ENCODE results near the gene NFIC. TPM values are rescaled to one million over a fixed set of nuclear protein-coding genes. Genes with fewer than 3 reads are reported as not detected.

Gene NFIC
- total RNA-seq, 6 donors from 2014 or later: 96.1 to 175 (median 154) TPM

GRCh38 chr19:3320853-3321252 lies 45.5 kb upstream of the NFIC start:
- no peaks in the 10 kb centered on the region for H3K4me1 ChIP-seq
- WGBS, 2 donors: 64% methylated on average over 8 of the region's 8 CpGs
- no peak overlapping the region for H3K27ac ChIP-seq
- no peaks in the 10 kb centered on the region for H3K9me3 ChIP-seq
- DNase-seq (no peak), ATAC-seq (ENCODE audit: low FRiP score in 2 of 2) (no peak)
- H3K4me3 ChIP-seq: no peak overlapping the region
- TF ChIP-seq POLR2AphosphoS5 (IDR thresholded peaks at IDR 0.05): no peak
- no peak for TF ChIP-seq CTCF (IDR thresholded peaks at IDR 0.05)
- no peak for TF ChIP-seq EP300 (IDR thresholded peaks at IDR 0.05)
- TF ChIP-seq POLR2A (IDR thresholded peaks at IDR 0.05): no peak
- no peaks in the 10 kb centered on the region for H3K27me3 ChIP-seq
- H3K36me3 ChIP-seq: no peaks in the 10 kb centered on the region

- no peak overlapping the region for H3K27ac ChIP-seq
- DNase-seq (no peak), ATAC-seq (ENCODE audit: low FRiP score in 2 of 2) (no peak)
- no peaks in the 10 kb centered on the region for H3K9me3 ChIP-seq
- WGBS, 2 donors: 63 to 69% methylated on average over 6 of the region's 6 CpGs
- no peak overlapping the region for H3K4me3 ChIP-seq
- no peaks in the 10 kb centered on the region for H3K36me3 ChIP-seq
- no peaks in the 10 kb centered on the region for H3K4me1 ChIP-seq
- H3K27me3 ChIP-seq: no peaks in the 10 kb centered on the region
- TF ChIP-seq CTCF (IDR thresholded peaks at IDR 0.05) (no peak), POLR2A (IDR thresholded peaks at IDR 0.05) (no peak), EP300 (IDR thresholded peaks at IDR 0.05) (no peak), POLR2AphosphoS5 (IDR thresholded peaks at IDR 0.05) (no peak)
Measured at GRCh38 chr19:3321696-3322095, 44.7 kb upstream of the NFIC start.

- Histone ChIP-seq H3K4me1 (peaks cover 0 to 3% (median 0%) of the 10 kb centered on the region in 4 donors), H3K4me3 (no peak overlapping the region), H3K36me3 (no peaks in the 10 kb centered on the region), H3K9me3 (no peaks in the 10 kb centered on the region), H3K27me3 (no peaks in the 10 kb centered on the region), H3K27ac (no peak overlapping the region)
- ATAC-seq (ENCODE audit: low FRiP score in 2 of 2) (no peak), DNase-seq (no peak)
- WGBS, 2 donors: 84 to 87% methylated on average over 6 of the region's 6 CpGs
- TF ChIP-seq POLR2A (IDR thresholded peaks at IDR 0.05) (no peak), POLR2AphosphoS5 (IDR thresholded peaks at IDR 0.05) (no peak), CTCF (IDR thresholded peaks at IDR 0.05) (no peak), EP300 (IDR thresholded peaks at IDR 0.05) (no peak)
Measured at GRCh38 chr19:3322199-3322978, 44.0 kb upstream of the NFIC start.

GRCh38 chr19:3323026-3323425 lies 43.4 kb upstream of the NFIC start:
- Histone ChIP-seq H3K27ac (no peak overlapping the region), H3K27me3 (no peaks in the 10 kb centered on the region), H3K36me3 (no peaks in the 10 kb centered on the region), H3K9me3 (no peaks in the 10 kb centered on the region), H3K4me3 (no peak overlapping the region), H3K4me1 (peaks cover 0 to 6% (median 0%) of the 10 kb centered on the region in 4 donors)
- WGBS, 2 donors: 75% methylated on average over 2 of the region's 2 CpGs; no CpG with 5 or more reads in 1 of the 2 donors
- DNase-seq: no peak
- TF ChIP-seq CTCF (IDR thresholded peaks at IDR 0.05) (no peak), EP300 (IDR thresholded peaks at IDR 0.05) (no peak), POLR2AphosphoS5 (IDR thresholded peaks at IDR 0.05) (no peak), POLR2A (IDR thresholded peaks at IDR 0.05) (no peak)
- no peak for ATAC-seq (ENCODE audit: low FRiP score in 2 of 2)

- no peaks in the 10 kb centered on the region for H3K27me3 ChIP-seq
- no peak for ATAC-seq (ENCODE audit: low FRiP score in 2 of 2)
- no peak overlapping the region for H3K4me3 ChIP-seq
- no peak overlapping the region for H3K27ac ChIP-seq
- H3K9me3 ChIP-seq: no peaks in the 10 kb centered on the region
- WGBS, 2 donors: 43 to 56% methylated on average over 2 of the region's 2 CpGs
- DNase-seq: no peak
- peaks cover 0 to 6% (median 0%) of the 10 kb centered on the region in 4 donors for H3K4me1 ChIP-seq
- H3K36me3 ChIP-seq: no peaks in the 10 kb centered on the region
- TF ChIP-seq CTCF (IDR thresholded peaks at IDR 0.05): no peak
Measured at GRCh38 chr19:3323658-3324057, 42.7 kb upstream of the NFIC start.

Data from upper lobe of left lung (tissue), 6 donors.